Measurements from ENCODE around the gene OR1I1.

GRCh38 chr19:15104411-15104810, 22.4 kb downstream of the OR1I1 start:
- TF ChIP-seq CTCF (IDR thresholded peaks at IDR 0.05) (no peak), EZH2phosphoT487 (IDR thresholded peaks at IDR 0.05) (no peak), EZH2 (IDR thresholded peaks at IDR 0.05) (no peak)
